OCI-LY1 (cell line): ENCODE results near the gene COG8.

Experiments used
- CTCF ChIP-seq: fragments of 200-600 bp; sonication (generic), shearing (Covaris generic); IDR thresholded peaks from 2 replicates; pipeline ENCODE4 v1.5.1; 2017; ENCODE audit warnings: mild to moderate bottlenecking, antibody characterized with exemption, low read length, moderate library complexity, mixed read lengths
- EZH2 ChIP-seq: fragments of 200-600 bp; sonication (generic), shearing (Covaris generic); IDR thresholded peaks from 2 replicates; pipeline ENCODE4 v1.8.0; 2017; ENCODE audit warnings: borderline replicate concordance, mixed run types, mild to moderate bottlenecking, antibody characterized with exemption, low read length, moderate library complexity, mixed read lengths

GRCh38 chr16:69316595-69317034 is 22.7 kb downstream of the COG8 start:
- TF ChIP-seq CTCF = no peak
- TF ChIP-seq EZH2 = no peak
